Activated CD4-positive, alpha-beta T cell treated with anti-CD3 and anti-CD28 coated beads for 4 hours (primary cell): ENCODE measurements around the gene CACNA1C.

Source experiments
- DNase-seq, 2 donors: peaks; one replicate each; pipeline ENCODE4 v3.0.0-alpha.2; 2020

The CACNA1C gene

GRCh38 chr12:2376908-2377657, 324.3 kb downstream of the CACNA1C start:
- no peak for DNase-seq

DNA sequence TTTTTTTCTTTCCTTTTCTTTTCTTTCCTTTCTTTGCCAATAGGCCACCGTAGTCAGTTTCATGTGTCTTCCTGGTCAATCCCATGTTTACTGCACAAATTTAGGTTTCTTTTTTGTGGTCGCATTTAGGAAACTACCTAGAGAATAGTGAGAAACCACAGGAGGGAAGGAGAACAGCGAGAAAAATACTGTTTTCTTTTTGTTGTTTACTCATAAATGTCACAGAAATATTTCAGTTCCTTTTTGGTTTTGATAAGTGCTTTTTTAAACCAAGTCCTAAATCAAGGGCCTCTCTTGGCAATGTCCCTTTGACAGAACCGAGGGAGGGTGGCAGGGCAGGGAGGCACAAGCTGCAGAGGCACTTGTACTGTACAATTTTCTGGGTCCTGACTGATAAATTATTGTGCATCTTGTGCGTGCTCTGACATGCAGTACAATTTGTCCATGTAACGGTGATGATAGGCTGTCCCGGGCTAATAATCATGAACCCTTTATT, 326.1 kb downstream of the CACNA1C start:
- no peak for DNase-seq

DNA sequence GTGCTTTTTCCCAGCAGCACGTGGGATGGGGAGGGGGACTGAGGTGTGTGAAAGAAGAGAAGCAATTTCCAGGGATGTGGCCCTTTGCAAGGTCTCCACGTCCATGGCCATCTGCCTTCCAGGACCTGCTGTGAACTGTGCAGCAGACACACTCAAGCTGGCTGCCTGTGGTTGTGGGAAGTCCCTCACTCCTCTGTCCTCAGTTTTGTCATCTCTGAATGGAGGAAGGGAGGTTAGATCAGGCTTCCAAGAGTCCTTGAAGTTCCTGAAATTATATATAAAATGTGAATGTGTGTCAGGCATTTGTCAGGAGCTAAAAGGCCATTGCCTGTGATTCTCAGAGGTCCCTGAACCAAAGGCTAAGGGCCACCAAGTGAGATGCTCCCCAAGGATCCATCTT, 328.2 kb downstream of the CACNA1C start:
- no peak for DNase-seq

DNA sequence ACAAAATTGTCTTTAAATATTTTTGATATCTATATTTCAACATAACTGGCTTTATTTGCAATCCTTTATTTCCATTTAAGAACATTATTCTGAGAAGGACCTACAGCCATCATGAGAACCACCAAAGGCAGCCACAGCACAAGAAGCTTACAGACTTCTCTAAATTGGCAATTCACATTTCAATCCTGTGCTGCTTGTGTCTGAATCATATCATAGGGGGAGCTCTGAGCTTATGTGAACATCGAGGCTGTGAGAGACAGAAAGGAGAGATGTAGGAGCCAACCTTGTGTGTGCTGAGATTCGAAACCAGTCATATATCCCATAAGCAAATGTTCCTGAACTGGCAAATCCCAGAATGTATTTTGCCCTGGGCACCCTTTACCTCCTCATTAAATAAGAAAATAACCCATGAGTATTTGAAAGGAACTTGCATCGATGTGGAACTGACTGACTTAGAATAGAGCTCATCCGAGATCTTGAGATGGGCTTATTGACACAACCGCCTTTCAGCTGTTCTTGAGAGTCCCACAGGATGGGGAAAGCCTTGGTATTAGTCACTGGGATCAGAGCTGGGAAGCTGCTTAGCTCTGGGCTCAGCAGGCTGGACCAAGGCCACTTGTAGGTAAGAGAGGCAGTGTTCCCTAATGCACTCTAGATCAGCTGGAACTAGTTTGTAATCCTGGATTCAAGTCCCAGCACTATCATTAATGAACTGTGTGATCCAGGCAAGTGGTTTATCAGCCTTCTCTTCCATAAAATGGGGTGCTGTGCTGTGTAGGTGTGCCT, 329.8 kb downstream of the CACNA1C start:
- no peak for DNase-seq

- no peak for DNase-seq
These were observed 330.7 kb downstream of the CACNA1C start for GRCh38 chr12:2383325-2384028.

- DNase-seq, result no peak
These were observed 331.2 kb downstream of the CACNA1C start for GRCh38 chr12:2384029-2384386.

GRCh38 chr12:2384533-2385351, 332.0 kb downstream of the CACNA1C start:
- DNase-seq, result no peak

DNA sequence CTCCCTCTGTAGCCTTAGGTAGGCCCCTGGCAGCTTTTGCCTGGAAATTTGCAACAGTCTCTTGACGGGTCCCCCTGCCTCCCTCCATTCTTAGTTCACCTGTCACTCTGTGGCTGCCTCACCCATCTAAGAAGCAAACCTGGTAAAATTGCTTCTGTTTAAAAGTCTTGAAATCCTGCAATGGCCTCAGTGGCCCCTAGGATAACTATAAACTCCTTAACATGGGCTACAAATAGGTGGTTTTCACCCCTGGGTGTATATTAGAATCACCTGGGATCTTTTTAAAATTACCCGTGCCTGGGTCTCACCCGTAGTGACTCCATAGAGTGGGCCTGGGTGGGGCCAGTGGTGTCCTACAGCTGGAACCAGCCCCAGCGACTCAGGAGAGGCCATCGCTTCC, 332.7 kb downstream of the CACNA1C start:
- DNase-seq, result no peak

- no peak for DNase-seq
These were observed 333.8 kb downstream of the CACNA1C start for GRCh38 chr12:2386566-2386965.

- DNase-seq, result no peak
These were observed 334.5 kb downstream of the CACNA1C start for GRCh38 chr12:2387103-2387834.

- DNase-seq, result no peak
These were observed 336.4 kb downstream of the CACNA1C start for GRCh38 chr12:2389079-2389790.

DNA sequence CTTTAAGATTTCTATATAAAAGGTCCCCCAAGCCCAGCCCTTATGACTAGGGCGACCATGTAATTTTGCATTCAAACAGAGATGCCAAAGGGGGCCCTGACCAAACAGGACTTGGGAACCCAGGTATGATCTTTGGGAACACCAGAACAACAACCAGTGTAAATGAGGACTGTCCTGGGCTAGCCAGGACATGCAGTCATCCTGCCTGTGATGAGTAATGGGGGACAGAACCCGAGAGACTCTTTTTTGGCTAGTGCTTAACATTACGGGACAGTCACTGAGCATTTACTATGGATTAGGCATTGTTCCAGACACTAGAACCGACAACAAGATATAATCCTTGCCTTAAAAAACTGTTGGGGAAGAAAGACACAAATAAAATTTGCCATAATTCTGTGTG, 337.3 kb downstream of the CACNA1C start:
- no peak for DNase-seq

DNA sequence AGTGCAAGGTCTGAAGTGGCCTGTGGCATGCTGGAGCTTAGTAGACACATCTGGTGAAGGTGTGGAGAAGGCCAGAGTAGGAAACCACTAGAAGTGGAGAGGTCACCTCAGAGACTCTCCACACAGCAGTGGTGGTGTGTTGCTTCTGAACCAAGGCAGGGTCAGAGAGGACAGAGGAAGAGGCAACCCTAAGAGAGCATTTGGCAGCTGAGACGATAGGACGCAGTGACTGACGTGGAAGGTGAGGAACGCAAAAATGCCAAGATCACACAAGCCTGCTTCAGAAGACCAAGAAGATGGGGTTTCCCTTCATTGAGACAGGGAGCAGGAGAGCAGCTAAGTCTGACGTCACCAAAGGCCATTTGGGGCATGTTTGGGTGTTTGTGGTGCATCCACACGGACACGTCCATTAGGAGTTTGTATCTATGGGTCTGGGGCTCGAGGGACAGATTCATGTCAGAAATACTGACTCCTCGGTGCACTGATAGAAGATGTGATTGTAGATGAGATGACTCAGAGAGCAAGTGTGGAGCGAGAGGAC, 338.1 kb downstream of the CACNA1C start:
- no peak for DNase-seq

DNA sequence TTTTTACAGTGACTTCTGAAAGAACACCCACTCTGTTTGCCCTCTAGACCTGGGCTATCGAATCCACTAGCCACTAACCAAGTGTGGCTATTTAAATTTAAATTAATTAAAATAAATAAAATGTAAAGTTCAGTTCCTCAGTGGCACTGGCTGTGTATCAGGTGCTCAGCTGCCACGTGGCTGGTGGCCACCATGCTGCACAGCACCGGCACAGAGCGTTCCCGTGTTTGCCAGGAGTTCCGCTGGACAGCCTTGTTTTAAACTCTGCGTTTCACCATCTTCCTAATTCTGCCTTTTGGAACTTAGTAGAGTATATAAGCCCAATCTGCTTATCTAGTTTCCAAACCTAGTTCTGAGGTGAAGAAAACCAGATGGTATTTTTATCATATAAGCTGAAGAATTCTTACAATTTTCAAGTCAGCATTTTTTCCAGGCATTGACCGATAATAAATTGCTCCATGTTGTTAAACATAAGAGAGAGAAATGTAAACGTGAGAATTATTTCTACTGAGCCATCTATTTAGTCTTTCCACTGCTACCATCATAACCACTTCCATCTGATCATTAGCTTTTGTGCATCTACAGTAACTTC, 339.0 kb downstream of the CACNA1C start:
- no peak for DNase-seq

GRCh38 chr12:2393016-2393415, 340.2 kb downstream of the CACNA1C start:
- no peak for DNase-seq

DNA sequence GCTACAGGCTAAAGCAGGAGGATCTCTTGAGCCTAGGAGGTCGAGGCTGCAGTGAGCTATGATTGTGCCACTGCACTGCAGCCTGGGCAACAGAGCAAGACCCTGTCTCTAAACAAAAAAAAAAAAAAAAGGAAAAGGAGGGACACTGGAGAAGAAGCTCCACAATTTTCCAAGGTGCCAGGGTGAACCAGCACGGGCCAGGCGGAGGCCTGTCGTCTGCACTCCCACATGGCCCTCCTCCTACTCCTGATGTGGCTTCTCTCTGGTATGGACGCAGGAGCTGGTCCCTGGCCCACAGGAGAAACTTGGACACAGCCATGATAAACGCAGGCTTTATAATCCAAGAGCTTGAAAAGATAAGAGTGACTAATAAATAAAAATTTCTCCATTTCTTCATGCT, 341.2 kb downstream of the CACNA1C start:
- DNase-seq, result no peak

- DNase-seq, result peak in 1 of 2 donors; percentile 8
These were observed 342.7 kb downstream of the CACNA1C start for GRCh38 chr12:2395354-2395977.

- DNase-seq, result no peak
These were observed 343.7 kb downstream of the CACNA1C start for GRCh38 chr12:2396448-2396871.

DNA sequence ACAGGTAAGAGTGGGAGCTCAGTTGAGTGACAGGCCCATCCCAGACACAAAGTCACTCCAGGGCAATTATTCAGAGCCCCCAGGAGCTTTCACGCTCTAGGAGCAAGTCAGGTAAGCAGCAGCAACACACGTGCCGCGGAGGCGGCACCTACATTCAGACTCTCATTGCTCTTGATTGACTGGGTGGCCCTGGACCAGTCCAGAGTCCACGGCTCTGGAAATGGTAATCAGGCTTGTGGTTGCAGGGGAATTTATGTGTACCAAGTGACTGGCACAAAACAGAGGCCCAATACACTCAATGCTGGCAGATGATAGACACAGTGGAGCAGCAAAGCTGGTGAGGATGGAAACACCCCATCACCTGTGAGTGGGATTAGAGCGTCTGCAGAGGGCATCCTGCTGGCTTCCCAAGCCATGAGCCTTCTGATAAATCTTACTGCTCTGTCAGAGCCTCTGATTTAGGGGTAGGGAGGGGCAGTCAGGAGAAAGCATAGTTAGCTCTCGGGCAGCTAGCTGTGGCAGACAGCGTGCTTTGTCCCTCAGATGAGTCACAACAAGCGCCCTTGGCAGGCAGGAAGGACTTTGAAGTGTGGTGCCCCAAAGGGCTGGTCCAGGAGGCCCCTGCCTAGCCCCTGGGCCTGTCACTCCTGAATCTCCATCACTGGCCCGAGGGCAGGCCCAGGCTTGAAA, 344.7 kb downstream of the CACNA1C start:
- DNase-seq, result no peak
